Left lung (tissue), 10 donors: ENCODE measurements around the gene MACROD2. TPM values are rescaled to one million over a fixed set of nuclear protein-coding genes. Genes with fewer than 3 reads are reported as not detected.
"Not testable (repeated sequence)": the region's sequence is repeated elsewhere in the genome, so short reads cannot be mapped to it uniquely, and the experiment has no call there.

Experiments used
- ATAC-seq: fragments of 200-7000 bp; cut with Tn5 transposase; one replicate; pipeline ENCODE4 v1.9.1; 2020; ENCODE audit warnings: moderate library complexity
- DNase-seq, 4 donors: peaks; one replicate each; pipeline ENCODE4 v3.0.0-alpha.2; 2013 to 2020
- H3K27ac ChIP-seq, 2 donors: fragments of 200-600 bp; sonication (generic) in 1 of 2; one replicate each; pipeline versions ENCODE4 v1.5.0 to v1.8.0; 2020 to 2021
- H3K27me3 ChIP-seq, 2 donors: fragments of 200-600 bp; sonication (generic) in 1 of 2; one replicate each; pipeline versions ENCODE4 v1.5.0 to v1.8.0; 2020 to 2021
- H3K36me3 ChIP-seq, 2 donors: fragments of 200-600 bp; sonication (generic) in 1 of 2; one replicate each; pipeline versions ENCODE4 v1.5.0 to v1.8.0; 2020 to 2021
- H3K4me1 ChIP-seq, 2 donors: fragments of 200-600 bp; one replicate each; pipeline ENCODE4 v1.8.0; 2021
- H3K4me3 ChIP-seq, 2 donors: fragments of 200-600 bp; sonication (generic) in 1 of 2; one replicate each; pipeline versions ENCODE4 v1.5.0 to v1.8.0; 2020 to 2021; ENCODE audit warnings: mild to moderate bottlenecking in 1 of 2
- H3K9me3 ChIP-seq, 2 donors: fragments of 200-600 bp; sonication (generic) in 1 of 2; one replicate each; pipeline versions ENCODE4 v1.5.0 to v1.8.0; 2020 to 2021
- CTCF ChIP-seq, 2 donors: fragments of 200-600 bp; sonication (generic) in 1 of 2; IDR thresholded peaks; one replicate each; pipeline versions ENCODE4 v1.5.0 to v1.8.0; 2021; ENCODE audit warnings: antibody characterized with exemption in 2 of 2
- intact Hi-C, 2 donors: fragments of 100-400 bp; cut with DNase I; formaldehyde crosslinking; loops; one replicate each; pipeline versions ENCODE4 v1.11.2 to v1.14.2; 2022
- polyA plus RNA-seq, 6 donors: library from polyadenylated mRNA; unstranded; fragments of 120-200 nt; gene quantifications; one replicate each; pipeline ENCODE4 v1.2.1, GENCODE V29; 2013; ENCODE audit not compliant: insufficient read length in 6 of 6
- total RNA-seq, 2 donors: library from RNA; stranded (reverse); fragmentation: NEBNext Ultra II Directional; extraction: Animal tissue kit (Norgen Biotek cat#: 25700); gene quantifications; one replicate each; pipeline ENCODE4 v1.2.1, GENCODE V29; 2021
- donor health status: DM: no; HTN: yes; CAD: no.
- donor health status: DM: no; HTN: no; CAD: no.

MACROD2 gene
- total and polyA plus RNA-seq, 8 donors, result 6.1 to 23.6 (median 8.9) TPM

- Histone ChIP-seq H3K27ac (no peak overlapping the region), H3K27me3 (no peaks in the 10 kb centered on the region), H3K9me3 (no peaks in the 10 kb centered on the region), H3K4me1 (no peaks in the 10 kb centered on the region), H3K36me3 (no peaks in the 10 kb centered on the region), H3K4me3 (no peak overlapping the region)
- intact Hi-C loops, result no loop called here
- no peak for TF ChIP-seq CTCF (IDR thresholded peaks at IDR 0.05)
- ATAC-seq, result no peak
- no peak for DNase-seq
These were observed 1192.3 kb downstream of the MACROD2 start for GRCh38 chr20:15187612-15188011.

DNA sequence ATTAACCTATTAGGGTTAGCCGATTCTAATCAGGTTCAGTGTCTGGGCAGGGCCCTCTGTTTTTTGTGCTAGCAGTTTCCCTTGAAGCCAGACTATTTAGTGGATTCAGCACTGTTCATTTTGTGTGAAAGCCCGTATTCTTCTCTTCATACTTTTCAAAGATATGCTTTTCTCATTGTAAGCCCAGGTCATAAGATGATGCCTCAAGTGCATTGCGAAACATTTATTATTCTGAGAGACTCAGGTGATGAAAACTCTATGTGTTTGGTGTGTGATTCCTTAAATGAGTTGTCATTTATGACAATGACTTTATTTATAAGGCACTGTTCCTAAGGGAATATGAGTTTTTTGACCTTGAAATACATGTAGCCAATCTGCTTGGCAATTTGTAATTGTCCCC is 1193.1 kb downstream of the MACROD2 start:
- no peak overlapping the region for H3K4me3 ChIP-seq
- ATAC-seq (no peak), DNase-seq (no peak)
- intact Hi-C loops, result no loop called here
- H3K9me3 ChIP-seq, result no peaks in the 10 kb centered on the region
- no peaks in the 10 kb centered on the region for H3K27me3 ChIP-seq
- H3K36me3 ChIP-seq, result no peaks in the 10 kb centered on the region
- TF ChIP-seq CTCF (IDR thresholded peaks at IDR 0.05), result no peak
- no peak overlapping the region for H3K27ac ChIP-seq
- no peaks in the 10 kb centered on the region for H3K4me1 ChIP-seq

GRCh38 chr20:15191082-15191723 is 1195.9 kb downstream of the MACROD2 start:
- H3K4me3 ChIP-seq, result no peak overlapping the region
- TF ChIP-seq CTCF (IDR thresholded peaks at IDR 0.05), result no peak
- H3K36me3 ChIP-seq, result no peaks in the 10 kb centered on the region
- no peak overlapping the region for H3K27ac ChIP-seq
- no peaks in the 10 kb centered on the region for H3K27me3 ChIP-seq
- intact Hi-C loops, result no loop called here
- H3K4me1 ChIP-seq, result no peaks in the 10 kb centered on the region
- H3K9me3 ChIP-seq, result no peaks in the 10 kb centered on the region
- no peak for DNase-seq
- ATAC-seq, result no peak

DNA sequence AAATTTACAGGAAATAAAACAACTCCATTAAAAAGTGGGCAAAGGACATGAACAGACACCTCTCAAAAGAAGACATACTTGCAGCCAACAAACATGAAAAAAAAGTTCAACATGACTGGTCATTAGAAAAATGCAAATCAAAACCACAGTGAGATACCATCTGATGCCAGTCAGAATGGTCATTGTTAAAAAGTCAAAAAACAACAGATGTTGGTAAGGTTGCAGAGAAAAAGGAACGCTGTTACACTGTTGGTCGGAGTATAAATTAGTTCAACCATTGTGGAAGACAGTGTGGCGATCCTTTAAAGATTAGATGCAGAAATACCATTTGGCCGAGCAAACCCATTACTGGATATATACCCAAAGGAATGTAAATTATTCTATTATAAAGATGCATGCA is 1200.1 kb downstream of the MACROD2 start:
- no peak for TF ChIP-seq CTCF (IDR thresholded peaks at IDR 0.05)
- ATAC-seq (no peak), DNase-seq (no peak)
- no peaks in the 10 kb centered on the region for H3K9me3 ChIP-seq
- H3K4me3 ChIP-seq, result no peak overlapping the region
- no peak overlapping the region for H3K27ac ChIP-seq
- H3K4me1 ChIP-seq, result no peaks in the 10 kb centered on the region
- H3K27me3 ChIP-seq, result no peaks in the 10 kb centered on the region
- intact Hi-C loops, result no loop called here
- no peaks in the 10 kb centered on the region for H3K36me3 ChIP-seq

DNA sequence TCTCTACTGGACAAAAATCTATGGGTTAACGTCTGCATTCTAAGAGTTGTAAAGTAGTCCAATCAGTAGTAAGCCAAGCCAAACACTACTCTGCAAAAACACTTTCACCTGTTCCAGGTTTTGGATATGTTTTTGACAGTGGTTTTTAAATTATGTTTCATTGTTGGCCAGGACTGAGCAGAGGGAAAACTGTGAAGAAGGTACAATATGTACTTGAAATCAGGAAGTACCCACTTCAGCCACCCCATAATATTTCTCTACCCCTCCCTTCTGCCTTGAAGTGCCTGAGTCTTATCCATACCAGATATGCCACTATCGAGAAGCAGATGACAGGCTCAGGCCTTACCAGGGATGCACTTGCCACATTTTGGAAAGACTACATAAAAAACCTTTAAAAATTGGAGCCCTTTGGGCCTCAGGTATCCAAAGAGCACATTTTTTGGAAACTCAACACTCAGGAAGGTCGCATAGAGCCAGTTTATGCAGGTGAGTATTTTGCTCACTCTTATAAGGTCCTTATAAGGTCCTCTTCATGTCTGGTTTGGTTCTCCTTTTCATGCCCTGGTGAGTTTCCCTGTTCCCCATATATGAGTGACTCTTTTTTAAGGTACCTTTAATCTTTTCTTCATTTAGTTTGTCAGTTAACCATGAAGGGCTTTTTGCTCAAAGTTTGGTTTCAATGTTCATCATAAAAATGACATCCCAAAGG is 1201.4 kb downstream of the MACROD2 start:
- intact Hi-C loops, result no loop called here
- no peaks in the 10 kb centered on the region for H3K4me1 ChIP-seq
- no peaks in the 10 kb centered on the region for H3K36me3 ChIP-seq
- TF ChIP-seq CTCF (IDR thresholded peaks at IDR 0.05), result no peak
- no peaks in the 10 kb centered on the region for H3K27me3 ChIP-seq
- peak; percentile 91 for ATAC-seq
- peak overlapping the region in 1 of 2 donors; percentile 1 for H3K4me3 ChIP-seq
- no peaks in the 10 kb centered on the region for H3K9me3 ChIP-seq
- no peak overlapping the region for H3K27ac ChIP-seq
- DNase-seq, result no peak

DNA sequence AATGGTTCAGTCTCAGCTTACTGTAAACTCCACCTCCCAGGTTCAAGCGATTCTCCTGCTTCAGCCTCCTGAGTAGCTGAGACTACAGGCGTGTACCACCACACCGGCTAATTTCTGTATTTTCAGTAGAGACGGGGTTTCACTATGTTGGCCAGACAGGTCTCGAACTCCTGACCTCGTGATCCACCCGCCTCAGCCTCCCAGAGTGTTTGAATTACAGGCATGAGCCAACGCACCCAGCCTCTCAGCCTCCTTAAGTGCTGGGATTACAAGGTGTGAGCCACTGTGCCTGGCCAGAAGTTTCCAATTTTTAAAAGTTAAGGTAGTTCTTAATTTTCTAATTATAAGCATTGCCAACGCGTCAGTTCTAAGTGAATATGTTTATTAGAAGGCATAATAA is 1202.7 kb downstream of the MACROD2 start:
- H3K36me3 ChIP-seq, H3K27ac ChIP-seq, ATAC-seq, intact Hi-C loops, H3K27me3 ChIP-seq, DNase-seq, H3K9me3 ChIP-seq, H3K4me1 ChIP-seq: not testable (repeated sequence)
- H3K4me3 ChIP-seq, result peak overlapping the region in 1 of 2 donors; percentile 1
